ENCODE measurements around the gene NEBL.

Gene NEBL

GRCh38 chr10:20746856-20747255 lies 150.3 kb downstream of the NEBL start:
- Histone ChIP-seq H3K36me3 (no peaks in the 10 kb centered on the region), H3K9me3 (peaks cover 4% of the 10 kb centered on the region), H3K4me3 (ENCODE audit: low read depth in 1 of 2, low read length in 1 of 2) (no peak overlapping the region), H3K4me1 (ENCODE audit: control insufficient read depth in 1 of 2, insufficient read depth in 1 of 2, low read depth in 1 of 2, low read length in 1 of 2) (no peaks in the 10 kb centered on the region), H3K27ac (no peak overlapping the region), H3K27me3 (no peaks in the 10 kb centered on the region)
- TF ChIP-seq CTCF (IDR thresholded peaks at IDR 0.05): no peak

GRCh38 chr10:20745556-20746375 lies 151.3 kb downstream of the NEBL start:
- no peak overlapping the region for H3K4me3 ChIP-seq (ENCODE audit: low read depth in 1 of 2, low read length in 1 of 2)
- no peak for TF ChIP-seq CTCF (IDR thresholded peaks at IDR 0.05)
- no peaks in the 10 kb centered on the region for H3K36me3 ChIP-seq
- H3K27ac ChIP-seq: no peak overlapping the region
- H3K9me3 ChIP-seq: peaks cover 4% of the 10 kb centered on the region
- H3K4me1 ChIP-seq (ENCODE audit: control insufficient read depth in 1 of 2, insufficient read depth in 1 of 2, low read depth in 1 of 2, low read length in 1 of 2): no peaks in the 10 kb centered on the region
- no peaks in the 10 kb centered on the region for H3K27me3 ChIP-seq

- H3K9me3 ChIP-seq: peaks cover 4% of the 10 kb centered on the region
- H3K4me3 ChIP-seq (ENCODE audit: low read depth in 1 of 2, low read length in 1 of 2): no peak overlapping the region
- H3K27me3 ChIP-seq: no peaks in the 10 kb centered on the region
- no peak overlapping the region for H3K27ac ChIP-seq
- no peak for TF ChIP-seq CTCF (IDR thresholded peaks at IDR 0.05)
- no peaks in the 10 kb centered on the region for H3K4me1 ChIP-seq (ENCODE audit: control insufficient read depth in 1 of 2, insufficient read depth in 1 of 2, low read depth in 1 of 2, low read length in 1 of 2)
- H3K36me3 ChIP-seq: no peaks in the 10 kb centered on the region
Measured at GRCh38 chr10:20744821-20745220, 152.3 kb downstream of the NEBL start.

GRCh38 chr10:20743942-20744341 lies 153.2 kb downstream of the NEBL start:
- no peak overlapping the region for H3K4me3 ChIP-seq (ENCODE audit: low read depth in 1 of 2, low read length in 1 of 2)
- no peak overlapping the region for H3K27ac ChIP-seq
- no peaks in the 10 kb centered on the region for H3K36me3 ChIP-seq
- no peaks in the 10 kb centered on the region for H3K4me1 ChIP-seq (ENCODE audit: control insufficient read depth in 1 of 2, insufficient read depth in 1 of 2, low read depth in 1 of 2, low read length in 1 of 2)
- H3K27me3 ChIP-seq: no peaks in the 10 kb centered on the region
- peaks cover 3% of the 10 kb centered on the region for H3K9me3 ChIP-seq
- no peak for TF ChIP-seq CTCF (IDR thresholded peaks at IDR 0.05)

- no peaks in the 10 kb centered on the region for H3K27me3 ChIP-seq
- TF ChIP-seq CTCF (IDR thresholded peaks at IDR 0.05): no peak
- no peaks in the 10 kb centered on the region for H3K4me1 ChIP-seq (ENCODE audit: control insufficient read depth in 1 of 2, insufficient read depth in 1 of 2, low read depth in 1 of 2, low read length in 1 of 2)
- no peak overlapping the region for H3K27ac ChIP-seq
- H3K4me3 ChIP-seq (ENCODE audit: low read depth in 1 of 2, low read length in 1 of 2): no peak overlapping the region
- no peaks in the 10 kb centered on the region for H3K9me3 ChIP-seq
- no peaks in the 10 kb centered on the region for H3K36me3 ChIP-seq
Measured at GRCh38 chr10:20742737-20743541, 154.2 kb downstream of the NEBL start.
